ENCODE data around the gene DNLZ.
"Not testable (repeated sequence)": the region's sequence is repeated elsewhere in the genome, so short reads cannot be mapped to it uniquely, and the experiment has no call there.

DNLZ gene

GRCh38 chr9:136359774-136360718 is 3.5 kb downstream of the DNLZ start:
- no peak for DNase-seq (ENCODE audit: low spot score)

GRCh38 chr9:136358888-136359287 is 4.7 kb downstream of the DNLZ start:
- DNase-seq (ENCODE audit: low spot score), result no peak

- DNase-seq (ENCODE audit: low spot score), result no peak
These were observed 5.5 kb downstream of the DNLZ start for GRCh38 chr9:136358016-136358415.

GRCh38 chr9:136357202-136357725 is 6.3 kb downstream of the DNLZ start:
- DNase-seq (ENCODE audit: low spot score), result no peak

DNA sequence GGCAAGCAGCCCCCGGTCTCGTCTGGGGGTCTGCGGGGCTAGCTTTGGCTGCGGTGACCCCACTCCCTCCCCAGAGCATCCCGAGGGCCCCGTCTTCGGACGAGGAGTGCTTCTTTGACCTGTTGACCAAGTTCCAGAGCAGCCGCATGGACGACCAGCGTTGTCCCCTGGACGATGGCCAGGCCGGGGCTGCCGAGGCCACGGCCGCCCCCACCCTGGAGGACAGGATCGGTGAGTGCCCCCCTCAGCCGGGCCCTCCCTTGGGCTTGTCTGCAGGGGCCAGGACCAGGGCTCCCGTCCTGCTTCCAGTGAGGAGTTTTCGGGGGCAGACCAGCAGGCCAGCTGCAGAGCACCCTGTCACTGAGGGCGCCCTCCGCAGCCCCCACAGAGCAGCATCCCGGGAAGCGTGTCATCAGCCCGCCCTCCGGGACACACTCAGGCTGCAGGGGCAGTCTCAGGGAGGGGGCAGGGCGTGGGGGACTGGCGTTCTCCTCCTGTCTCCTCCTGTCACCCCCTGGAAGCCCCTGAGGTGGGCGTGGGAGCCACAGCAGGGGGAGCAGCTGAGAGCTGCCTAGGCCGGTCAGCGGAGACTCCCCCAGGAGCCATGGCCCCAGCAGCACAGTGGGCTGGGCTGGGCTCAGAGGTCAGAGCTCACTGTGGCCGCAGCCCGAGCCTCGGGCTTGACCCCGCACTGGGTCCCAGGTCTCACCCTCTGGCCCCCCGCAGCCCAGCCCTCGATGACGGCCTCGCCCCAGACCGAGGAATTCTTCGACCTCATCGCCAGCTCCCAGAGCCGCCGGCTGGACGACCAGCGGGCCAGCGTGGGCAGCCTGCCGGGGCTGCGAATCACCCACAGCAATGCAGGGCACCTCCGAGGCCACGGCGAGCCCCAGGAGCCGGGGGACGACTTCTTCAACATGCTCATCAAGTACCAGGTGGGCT is 7.7 kb downstream of the DNLZ start:
- no peak for DNase-seq (ENCODE audit: low spot score)

- DNase-seq (ENCODE audit: low spot score), result peak; percentile 72
These were observed 8.9 kb downstream of the DNLZ start for GRCh38 chr9:136354592-136355085.

- no peak for DNase-seq (ENCODE audit: low spot score)
These were observed 9.6 kb downstream of the DNLZ start for GRCh38 chr9:136353757-136354488.

GRCh38 chr9:136353088-136353487 is 10.5 kb downstream of the DNLZ start:
- DNase-seq (ENCODE audit: low spot score), result no peak

- no peak for DNase-seq (ENCODE audit: low spot score)
These were observed 10.9 kb downstream of the DNLZ start for GRCh38 chr9:136352682-136353081.

- not testable (repeated sequence) for DNase-seq (ENCODE audit: low spot score)
These were observed 11.7 kb downstream of the DNLZ start for GRCh38 chr9:136351868-136352267.

GRCh38 chr9:136351252-136351800 is 12.2 kb downstream of the DNLZ start:
- DNase-seq (ENCODE audit: low spot score), result no peak

- no peak for DNase-seq (ENCODE audit: low spot score)
These were observed 14.0 kb downstream of the DNLZ start for GRCh38 chr9:136349546-136349945.

DNA sequence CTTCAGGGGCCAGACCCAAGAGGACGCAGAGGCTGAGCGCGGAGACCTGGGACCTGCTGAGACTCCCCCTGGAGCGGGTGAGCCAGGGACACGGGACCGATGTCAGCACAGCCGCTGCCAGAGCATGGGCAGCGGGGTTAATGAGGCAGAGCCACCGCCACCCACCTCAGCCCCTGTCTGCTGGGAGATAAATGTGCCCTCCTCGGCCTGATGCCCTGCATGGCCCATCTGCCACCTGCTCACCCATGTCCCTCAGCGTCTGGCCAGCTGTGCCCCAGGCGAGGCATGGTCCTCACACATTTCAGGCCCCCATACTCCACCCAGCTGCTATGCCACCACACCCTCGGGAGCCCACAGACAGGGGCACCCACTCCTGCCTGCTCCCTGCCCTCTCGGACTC is 14.9 kb downstream of the DNLZ start:
- no peak for DNase-seq (ENCODE audit: low spot score)

- DNase-seq (ENCODE audit: low spot score), result no peak
These were observed 15.9 kb downstream of the DNLZ start for GRCh38 chr9:136347472-136348256.

DNA sequence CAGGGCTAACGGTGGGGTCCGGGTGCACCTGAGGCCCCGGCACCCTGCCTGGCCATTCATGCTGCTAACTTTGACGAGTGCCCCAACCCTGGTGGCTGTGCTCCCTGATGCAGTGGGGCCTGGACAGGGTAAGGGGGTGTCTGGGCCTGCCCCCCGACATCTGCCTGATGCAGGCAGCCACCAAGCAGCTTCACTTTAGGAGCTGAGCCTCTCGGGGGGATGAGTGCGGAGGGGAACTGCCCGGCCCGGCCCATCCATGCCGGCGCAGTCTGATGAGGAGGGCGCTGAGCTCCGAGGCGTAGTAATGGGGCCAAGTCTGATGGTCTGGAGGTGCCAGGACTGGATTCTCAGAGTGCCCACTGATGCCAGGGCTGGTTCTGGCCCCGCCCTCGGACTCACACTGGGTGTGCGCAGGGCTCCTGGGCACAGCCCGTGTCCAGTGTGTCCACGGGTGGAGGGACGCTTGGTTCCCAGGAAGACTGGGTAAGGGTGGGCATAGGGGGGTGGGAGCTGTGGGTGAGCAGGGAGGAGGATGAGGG is 16.5 kb downstream of the DNLZ start:
- DNase-seq (ENCODE audit: low spot score), result no peak

- no peak for DNase-seq (ENCODE audit: low spot score)
These were observed 17.4 kb downstream of the DNLZ start for GRCh38 chr9:136346157-136346481.

- DNase-seq (ENCODE audit: low spot score), result peak; percentile 63
These were observed 18.0 kb downstream of the DNLZ start for GRCh38 chr9:136345281-136346156.

- no peak for DNase-seq (ENCODE audit: low spot score)
These were observed 18.8 kb downstream of the DNLZ start for GRCh38 chr9:136344544-136345280.

GRCh38 chr9:136343884-136344269 is 19.7 kb downstream of the DNLZ start:
- no peak for DNase-seq (ENCODE audit: low spot score)

Measured in kidney tubule cell (primary cell).